Loucy (cell line): ENCODE measurements around the gene RAD52.

Source experiments
- EZH2phosphoT487 ChIP-seq: fragments of 200-600 bp; IDR thresholded peaks from 2 replicates; pipeline ENCODE4 v1.6.1; 2018; ENCODE audit warnings: antibody characterized with exemption, mild to moderate bottlenecking, moderate library complexity, borderline replicate concordance
- TF ChIP-seq, protein P1 (sequence below): fragments of 200-600 bp; sonication (generic); conservative IDR thresholded peaks from 2 replicates; pipeline ENCODE4 v1.5.1; 2014; ENCODE audit warnings: mild to moderate bottlenecking, antibody characterized with exemption, low read length

DNA sequence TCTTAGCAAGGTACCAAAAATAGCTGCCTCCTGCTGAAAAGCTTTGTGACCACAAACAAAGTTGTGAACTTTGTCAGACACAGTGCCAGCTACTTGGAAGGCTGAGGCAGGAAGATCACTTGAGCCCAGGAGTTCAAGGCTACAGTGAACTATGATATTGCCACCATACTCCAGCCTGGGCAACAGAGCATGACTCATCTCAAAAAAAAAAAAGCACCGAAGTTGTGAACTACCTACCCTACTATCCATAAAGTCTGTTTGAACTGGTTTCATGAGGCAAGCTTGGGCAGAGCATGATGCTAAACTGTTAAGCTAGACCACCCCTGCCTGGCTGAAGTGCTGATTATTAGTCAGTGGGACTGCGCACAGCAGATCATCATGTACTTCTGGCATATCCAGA lies 75.5 kb downstream of the RAD52 start:
- TF ChIP-seq, protein P1, sequence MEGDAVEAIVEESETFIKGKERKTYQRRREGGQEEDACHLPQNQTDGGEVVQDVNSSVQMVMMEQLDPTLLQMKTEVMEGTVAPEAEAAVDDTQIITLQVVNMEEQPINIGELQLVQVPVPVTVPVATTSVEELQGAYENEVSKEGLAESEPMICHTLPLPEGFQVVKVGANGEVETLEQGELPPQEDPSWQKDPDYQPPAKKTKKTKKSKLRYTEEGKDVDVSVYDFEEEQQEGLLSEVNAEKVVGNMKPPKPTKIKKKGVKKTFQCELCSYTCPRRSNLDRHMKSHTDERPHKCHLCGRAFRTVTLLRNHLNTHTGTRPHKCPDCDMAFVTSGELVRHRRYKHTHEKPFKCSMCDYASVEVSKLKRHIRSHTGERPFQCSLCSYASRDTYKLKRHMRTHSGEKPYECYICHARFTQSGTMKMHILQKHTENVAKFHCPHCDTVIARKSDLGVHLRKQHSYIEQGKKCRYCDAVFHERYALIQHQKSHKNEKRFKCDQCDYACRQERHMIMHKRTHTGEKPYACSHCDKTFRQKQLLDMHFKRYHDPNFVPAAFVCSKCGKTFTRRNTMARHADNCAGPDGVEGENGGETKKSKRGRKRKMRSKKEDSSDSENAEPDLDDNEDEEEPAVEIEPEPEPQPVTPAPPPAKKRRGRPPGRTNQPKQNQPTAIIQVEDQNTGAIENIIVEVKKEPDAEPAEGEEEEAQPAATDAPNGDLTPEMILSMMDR = no peak
- no peak for TF ChIP-seq EZH2phosphoT487
